Type B pancreatic cell (in vitro differentiated cells): ENCODE measurements around the gene CDC37L1. TPM values are rescaled to one million over a fixed set of nuclear protein-coding genes. Genes with fewer than 3 reads are reported as not detected.

Experiments
- DNase-seq: peaks from one replicate; pipeline ENCODE4 v3.0.0; 2021; ENCODE audit warnings: mixed read lengths; ENCODE audit not compliant: unreplicated experiment; ENCODE audit errors: extremely low spot score
- H3K27ac Mint-ChIP-seq: 2 replicates; pipeline ENCODE4 v1.8.0; 2021; ENCODE audit warnings: mild to moderate bottlenecking, mixed read lengths
- H3K27me3 Mint-ChIP-seq: 2 replicates; pipeline ENCODE4 v1.8.0; 2021; ENCODE audit warnings: mixed read lengths
- H3K36me3 Mint-ChIP-seq: 2 replicates; pipeline ENCODE4 v1.8.0; 2021; ENCODE audit warnings: mixed read lengths
- H3K4me1 Mint-ChIP-seq: one replicate; pipeline ENCODE4 v1.8.0; 2021; ENCODE audit warnings: mixed read lengths; ENCODE audit not compliant: unreplicated experiment
- H3K4me3 Mint-ChIP-seq: 2 replicates; pipeline ENCODE4 v1.8.0; 2021; ENCODE audit warnings: mild to moderate bottlenecking, mixed read lengths
- H3K9me3 Mint-ChIP-seq: 2 replicates; pipeline ENCODE4 v1.8.0; 2021; ENCODE audit warnings: mixed read lengths
- total RNA-seq: library from RNA; stranded (reverse); gene quantifications from 2 replicates; pipeline ENCODE4 v1.2.1, GENCODE V29; 2021; ENCODE audit warnings: low replicate concordance
- TF ChIP-seq, protein P1 (sequence below): fragments of 200-600 bp; sonication (generic); conservative IDR thresholded peaks from 2 replicates; pipeline ENCODE4 v1.5.0; 2021; ENCODE audit warnings: antibody characterized with exemption, mild to moderate bottlenecking

CDC37L1 gene
- total RNA-seq, 1 donor from 2014 or later, result 13.2 TPM

DNA sequence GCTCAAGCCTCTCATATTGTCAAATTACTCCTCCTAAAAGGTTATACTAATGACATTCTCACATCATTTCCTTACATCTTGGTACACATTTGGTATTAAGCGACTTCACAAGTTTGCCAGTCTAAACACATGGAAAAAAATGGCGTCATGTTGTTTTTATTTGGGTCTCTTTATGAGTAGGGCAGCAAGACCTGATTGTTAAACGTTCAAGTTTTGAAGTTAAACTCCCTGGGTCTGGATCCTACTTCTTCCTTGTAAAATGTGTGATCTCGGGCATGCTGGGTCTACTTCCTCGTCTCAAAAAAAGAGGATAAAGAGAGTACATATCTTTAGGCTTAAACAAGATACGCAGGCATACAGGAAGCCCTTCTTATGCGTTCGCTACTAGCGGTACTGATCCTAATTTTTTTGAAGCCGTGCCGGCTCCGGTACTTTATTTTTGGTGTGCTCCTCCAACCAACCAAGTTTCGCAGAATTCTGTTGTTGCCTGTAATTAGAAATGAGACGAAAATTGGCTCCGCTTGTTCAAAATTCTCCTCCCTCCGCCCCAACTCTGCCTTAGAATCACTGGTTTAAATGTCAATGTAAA lies 596 bp upstream of the CDC37L1 start:
- Mint-ChIP-seq H3K9me3 (no peaks in the 10 kb centered on the region), H3K4me1 (peaks cover 6% of the 10 kb centered on the region), H3K27me3 (no peaks in the 10 kb centered on the region), H3K27ac (no peak overlapping the region), H3K4me3 (no peak overlapping the region), H3K36me3 (no peaks in the 10 kb centered on the region)
- DNase-seq, result no peak
- TF ChIP-seq, protein P1, sequence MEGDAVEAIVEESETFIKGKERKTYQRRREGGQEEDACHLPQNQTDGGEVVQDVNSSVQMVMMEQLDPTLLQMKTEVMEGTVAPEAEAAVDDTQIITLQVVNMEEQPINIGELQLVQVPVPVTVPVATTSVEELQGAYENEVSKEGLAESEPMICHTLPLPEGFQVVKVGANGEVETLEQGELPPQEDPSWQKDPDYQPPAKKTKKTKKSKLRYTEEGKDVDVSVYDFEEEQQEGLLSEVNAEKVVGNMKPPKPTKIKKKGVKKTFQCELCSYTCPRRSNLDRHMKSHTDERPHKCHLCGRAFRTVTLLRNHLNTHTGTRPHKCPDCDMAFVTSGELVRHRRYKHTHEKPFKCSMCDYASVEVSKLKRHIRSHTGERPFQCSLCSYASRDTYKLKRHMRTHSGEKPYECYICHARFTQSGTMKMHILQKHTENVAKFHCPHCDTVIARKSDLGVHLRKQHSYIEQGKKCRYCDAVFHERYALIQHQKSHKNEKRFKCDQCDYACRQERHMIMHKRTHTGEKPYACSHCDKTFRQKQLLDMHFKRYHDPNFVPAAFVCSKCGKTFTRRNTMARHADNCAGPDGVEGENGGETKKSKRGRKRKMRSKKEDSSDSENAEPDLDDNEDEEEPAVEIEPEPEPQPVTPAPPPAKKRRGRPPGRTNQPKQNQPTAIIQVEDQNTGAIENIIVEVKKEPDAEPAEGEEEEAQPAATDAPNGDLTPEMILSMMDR, result no peak

DNA sequence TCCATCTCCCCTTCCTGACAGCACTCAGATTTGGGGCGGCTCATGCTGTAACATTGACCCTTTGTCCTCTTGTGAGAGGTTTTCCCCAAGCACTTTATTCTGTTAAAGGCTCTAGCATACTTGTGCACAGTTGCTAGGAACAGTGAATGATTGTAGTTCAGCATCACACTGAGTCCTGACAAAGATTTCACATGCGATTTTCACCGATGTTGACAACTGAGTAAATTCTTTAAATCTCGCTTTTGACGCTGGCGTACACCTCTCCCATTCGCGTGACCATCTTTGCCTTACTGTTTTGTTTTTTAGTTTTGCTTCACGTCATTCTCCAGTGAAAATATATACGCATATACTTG lies 780 bp downstream of the CDC37L1 start:
- H3K36me3 Mint-ChIP-seq, result no peaks in the 10 kb centered on the region
- H3K4me1 Mint-ChIP-seq, result peaks cover 6% of the 10 kb centered on the region
- no peak for DNase-seq
- TF ChIP-seq, protein P1, result no peak
- no peak overlapping the region for H3K27ac Mint-ChIP-seq
- H3K27me3 Mint-ChIP-seq, result no peaks in the 10 kb centered on the region
- H3K4me3 Mint-ChIP-seq, result no peak overlapping the region
- no peaks in the 10 kb centered on the region for H3K9me3 Mint-ChIP-seq

DNA sequence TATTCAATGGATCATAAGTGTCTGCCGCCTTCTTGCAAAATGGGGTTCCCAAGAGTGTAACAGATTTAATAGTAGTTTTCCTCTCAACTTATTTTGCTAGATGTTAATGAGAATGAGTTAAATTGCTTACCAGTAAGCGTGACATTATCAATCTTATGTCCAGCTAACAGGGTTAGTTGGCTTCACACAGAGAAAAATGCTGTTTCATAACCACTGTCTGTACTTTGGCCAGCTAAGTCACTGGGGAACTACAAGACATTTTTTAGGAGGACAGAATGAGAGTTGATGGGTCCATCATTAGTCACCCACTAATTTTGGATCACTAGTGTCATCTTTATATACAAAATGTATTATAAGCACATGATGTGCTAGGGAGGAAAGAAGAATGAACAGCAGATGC lies 1.4 kb downstream of the CDC37L1 start:
- H3K27ac Mint-ChIP-seq, result no peak overlapping the region
- no peaks in the 10 kb centered on the region for H3K9me3 Mint-ChIP-seq
- TF ChIP-seq, protein P1, result no peak
- H3K4me1 Mint-ChIP-seq, result peaks cover 6% of the 10 kb centered on the region
- no peaks in the 10 kb centered on the region for H3K36me3 Mint-ChIP-seq
- no peaks in the 10 kb centered on the region for H3K27me3 Mint-ChIP-seq
- no peak for DNase-seq
- no peak overlapping the region for H3K4me3 Mint-ChIP-seq

DNA sequence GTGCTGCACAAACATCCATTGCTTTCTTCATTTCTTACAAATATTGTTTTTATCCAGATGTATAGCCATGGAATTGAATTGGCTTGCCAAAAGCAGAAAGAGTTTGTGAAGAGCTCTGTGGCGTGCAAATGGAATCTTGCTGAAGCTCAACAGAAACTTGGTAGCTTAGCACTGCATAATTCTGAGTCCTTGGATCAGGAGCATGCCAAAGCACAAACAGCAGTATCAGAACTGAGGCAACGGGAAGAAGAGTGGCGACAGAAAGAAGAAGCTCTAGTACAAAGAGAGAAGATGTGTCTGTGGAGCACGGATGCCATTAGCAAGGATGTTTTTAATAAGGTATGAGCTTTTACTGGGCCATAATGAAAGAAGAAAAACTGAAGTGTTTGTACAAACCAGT lies 5.5 kb downstream of the CDC37L1 start:
- Mint-ChIP-seq H3K9me3 (no peaks in the 10 kb centered on the region), H3K27ac (no peak overlapping the region), H3K27me3 (no peaks in the 10 kb centered on the region), H3K4me3 (no peak overlapping the region), H3K4me1 (peaks cover 10% of the 10 kb centered on the region), H3K36me3 (peaks cover 4% of the 10 kb centered on the region)
- DNase-seq, result no peak
- TF ChIP-seq, protein P1, result no peak

DNA sequence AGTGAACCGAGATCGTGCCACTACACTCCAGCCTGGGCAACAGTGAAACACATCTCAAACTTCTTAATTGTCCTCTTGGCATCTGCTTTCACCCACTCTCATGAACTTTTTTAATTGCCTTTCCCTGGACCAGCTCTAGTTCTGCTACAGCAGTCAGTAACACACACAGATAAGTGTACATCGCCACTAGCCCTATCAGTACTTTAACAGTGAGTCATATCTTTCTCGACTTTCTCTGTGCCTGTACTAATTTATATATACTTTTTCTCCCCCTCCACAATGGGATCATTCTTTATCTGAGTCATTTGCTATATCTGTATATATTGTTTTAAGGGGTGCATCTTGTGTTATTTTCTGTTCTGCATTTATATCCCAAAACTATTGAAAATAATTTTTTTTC lies 6.7 kb downstream of the CDC37L1 start:
- H3K27ac Mint-ChIP-seq, result no peak overlapping the region
- no peaks in the 10 kb centered on the region for H3K9me3 Mint-ChIP-seq
- no peak for DNase-seq
- peaks cover 12% of the 10 kb centered on the region for H3K36me3 Mint-ChIP-seq
- H3K27me3 Mint-ChIP-seq, result no peaks in the 10 kb centered on the region
- H3K4me3 Mint-ChIP-seq, result no peak overlapping the region
- H3K4me1 Mint-ChIP-seq, result peaks cover 12% of the 10 kb centered on the region
- TF ChIP-seq, protein P1, result no peak

DNA sequence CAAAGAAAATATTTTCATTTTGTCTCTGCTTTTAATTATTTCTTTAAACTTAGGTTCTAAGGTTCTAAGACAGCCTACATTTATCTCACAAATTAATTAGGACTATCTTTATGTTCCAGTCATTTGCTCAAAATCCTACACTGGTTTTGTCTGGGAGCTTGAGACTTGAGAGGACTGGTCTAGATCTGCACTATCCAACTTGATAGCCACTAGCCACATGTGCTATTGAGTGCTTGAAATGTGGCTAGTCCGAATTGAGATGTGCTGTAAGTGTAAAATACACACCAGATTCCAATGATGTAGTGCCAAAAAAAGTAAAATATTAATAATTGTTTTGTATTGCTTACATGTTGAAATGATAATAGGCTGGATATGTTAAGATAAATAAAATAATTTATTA lies 7.2 kb downstream of the CDC37L1 start:
- no peak overlapping the region for H3K4me3 Mint-ChIP-seq
- no peak overlapping the region for H3K27ac Mint-ChIP-seq
- TF ChIP-seq, protein P1, result no peak
- H3K27me3 Mint-ChIP-seq, result no peaks in the 10 kb centered on the region
- H3K4me1 Mint-ChIP-seq, result peaks cover 12% of the 10 kb centered on the region
- no peaks in the 10 kb centered on the region for H3K9me3 Mint-ChIP-seq
- DNase-seq, result no peak
- peaks cover 12% of the 10 kb centered on the region for H3K36me3 Mint-ChIP-seq
